ENCODE data around the gene PTPRN2. TPM values are rescaled to one million over a fixed set of nuclear protein-coding genes. Genes with fewer than 3 reads are reported as not detected.
"Not testable (repeated sequence)": the region's sequence is repeated elsewhere in the genome, so short reads cannot be mapped to it uniquely, and the experiment has no call there.

PTPRN2 gene

GRCh38 chr7:157489870-157490269 is 1097.8 kb downstream of the PTPRN2 start:
- not testable (repeated sequence) for H3K18ac ChIP-seq (ENCODE audit: low read length); H3K79me1 ChIP-seq (ENCODE audit: low read depth, low read length); H3K4me1 ChIP-seq (ENCODE audit: control insufficient read depth in 2 of 2, insufficient read depth in 1 of 2, low read depth in 1 of 2, low read length in 2 of 2); H2BK120ac ChIP-seq (ENCODE audit: low read depth, low read length); H3K4me2 ChIP-seq (ENCODE audit: insufficient read depth, low read length, poor library complexity, severe bottlenecking); H2BK15ac ChIP-seq (ENCODE audit: low read length); H3K14ac ChIP-seq (ENCODE audit: low read length); H3K27me3 ChIP-seq (ENCODE audit: control insufficient read depth in 3 of 3, insufficient read depth in 3 of 3, low read depth in 1 of 3, low read length in 3 of 3); H4K8ac ChIP-seq (ENCODE audit: low read depth, low read length); H4K91ac ChIP-seq (ENCODE audit: low read depth, low read length, poor library complexity); H3K4ac ChIP-seq (ENCODE audit: low read length); H2AFZ ChIP-seq (ENCODE audit: low read length); H3K36me3 ChIP-seq (replicated peaks in 1 of 2; ENCODE audit: control insufficient read depth in 2 of 2, insufficient read depth in 2 of 2, low read length in 2 of 2); H3K9ac ChIP-seq (ENCODE audit: low read depth, low read length, poor library complexity); H3K27ac ChIP-seq (replicated peaks; ENCODE audit: low read length); H2AK5ac ChIP-seq (ENCODE audit: low read depth, low read length); H2BK5ac ChIP-seq (ENCODE audit: low read length); DNase-seq (ENCODE audit: low spot score); H3K4me3 ChIP-seq (ENCODE audit: low read length in 2 of 2); H3K23ac ChIP-seq (ENCODE audit: low read depth, low read length, poor library complexity); H2BK12ac ChIP-seq (ENCODE audit: low read length)
- peaks cover 0 to 13% of the 10 kb centered on the region in 2 donors for H3K9me3 ChIP-seq (replicated peaks in 1 of 2; ENCODE audit: control insufficient read depth in 2 of 2, insufficient read depth in 1 of 2, low read depth in 1 of 2, low read length in 2 of 2)
- no CpG with 5 or more reads among the region's 3 CpGs for WGBS, 2 donors (ENCODE audit: extremely low coverage in 2 of 2, insufficient read length in 2 of 2, insufficient replicate concordance in 1 of 2)

Small RNA genes within 50 kb of the gene (small RNA-seq; reads per million reads assigned to genes)
- gene MIR153-2 (ENCODE audit: insufficient read depth) (143 reads per million, percentile 97 among the genes with 10 or more reads in this experiment), gene MIR5707 (ENCODE audit: insufficient read depth) (not detected), gene MIR595 (ENCODE audit: insufficient read depth) (not detected), gene THAP5P1 (ENCODE audit: insufficient read depth) (not detected)
